ENCODE data around the gene MEG3. TPM values are rescaled to one million over a fixed set of nuclear protein-coding genes. Genes with fewer than 3 reads are reported as not detected.

Gene MEG3
- total and polyA plus RNA-seq, 2 of the 4 experiments (the other 2 are of a cell fraction): 31.5 to 556 TPM

DNA sequence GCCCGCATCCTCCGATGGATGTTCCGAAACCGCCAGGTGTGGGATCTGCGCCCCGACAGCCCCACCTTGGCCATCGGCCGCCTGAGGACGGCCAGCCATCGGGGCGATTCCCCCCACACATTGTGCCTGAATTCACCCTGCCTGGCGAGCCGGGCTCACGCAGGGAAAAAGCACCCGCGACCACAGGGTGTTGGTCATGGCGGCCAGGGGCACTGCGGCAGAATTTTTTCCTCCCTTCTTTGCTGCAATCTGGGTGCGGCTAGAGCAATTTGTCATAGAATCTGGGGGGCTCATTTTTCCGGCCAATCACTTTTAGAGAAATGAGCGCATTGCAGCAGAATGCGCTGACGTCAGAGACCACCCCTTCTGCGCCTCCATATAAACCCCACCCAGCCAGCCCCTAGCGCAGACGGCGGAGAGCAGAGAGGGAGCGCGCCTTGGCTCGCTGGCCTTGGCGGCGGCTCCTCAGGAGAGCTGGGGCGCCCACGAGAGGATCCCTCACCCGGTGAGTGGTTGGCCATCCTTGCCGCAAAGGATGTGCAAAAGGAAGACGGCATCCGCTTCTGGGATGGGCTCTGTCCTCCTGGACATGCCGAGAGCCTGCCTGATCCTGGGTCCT lies at the start of gene MEG3 (continued):
- TF ChIP-seq, protein P1, sequence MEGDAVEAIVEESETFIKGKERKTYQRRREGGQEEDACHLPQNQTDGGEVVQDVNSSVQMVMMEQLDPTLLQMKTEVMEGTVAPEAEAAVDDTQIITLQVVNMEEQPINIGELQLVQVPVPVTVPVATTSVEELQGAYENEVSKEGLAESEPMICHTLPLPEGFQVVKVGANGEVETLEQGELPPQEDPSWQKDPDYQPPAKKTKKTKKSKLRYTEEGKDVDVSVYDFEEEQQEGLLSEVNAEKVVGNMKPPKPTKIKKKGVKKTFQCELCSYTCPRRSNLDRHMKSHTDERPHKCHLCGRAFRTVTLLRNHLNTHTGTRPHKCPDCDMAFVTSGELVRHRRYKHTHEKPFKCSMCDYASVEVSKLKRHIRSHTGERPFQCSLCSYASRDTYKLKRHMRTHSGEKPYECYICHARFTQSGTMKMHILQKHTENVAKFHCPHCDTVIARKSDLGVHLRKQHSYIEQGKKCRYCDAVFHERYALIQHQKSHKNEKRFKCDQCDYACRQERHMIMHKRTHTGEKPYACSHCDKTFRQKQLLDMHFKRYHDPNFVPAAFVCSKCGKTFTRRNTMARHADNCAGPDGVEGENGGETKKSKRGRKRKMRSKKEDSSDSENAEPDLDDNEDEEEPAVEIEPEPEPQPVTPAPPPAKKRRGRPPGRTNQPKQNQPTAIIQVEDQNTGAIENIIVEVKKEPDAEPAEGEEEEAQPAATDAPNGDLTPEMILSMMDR (conservative IDR thresholded peaks at IDR 0.05; ENCODE audit: low read depth, low read length): no peak
- TF ChIP-seq RCOR1 (IDR thresholded peaks at IDR 0.05; ENCODE audit: insufficient replicate concordance, low read length) (no peak), FOS (IDR thresholded peaks at IDR 0.05; ENCODE audit: low read depth, low read length) (no peak), BHLHE40 (IDR thresholded peaks at IDR 0.05; ENCODE audit: low read depth, low read length) (no peak), CEBPB (IDR thresholded peaks at IDR 0.05; ENCODE audit: low read depth, low read length) (peak; percentile 52)
